SK-N-SH (cell line): ENCODE measurements around the gene SRD5A1. TPM values are rescaled to one million over a fixed set of nuclear protein-coding genes. Genes with fewer than 3 reads are reported as not detected.

Source experiments
- CTCF ChIA-PET: fragments of 300-600, 350-600 bp; formaldehyde crosslinking; extraction: SDS; loops from one replicate; lab custom pipeline; 2021; lab: Yijun Ruan, JAX
- POLR2A ChIA-PET: fragments of 350-600 bp; sonication (Branson Sonifier 250); formaldehyde crosslinking; extraction: SDS; loops from one replicate; lab custom pipeline; 2020; ENCODE audit warnings: antibody characterized with exemption, inconsistent platforms; lab: Yijun Ruan, JAX
- DNase-seq: peaks from one replicate; pipeline ENCODE4 v3.0.0; 2012
- H2AFZ ChIP-seq: fragments of 200-600 bp; sonication (generic); 2 replicates; pipeline ENCODE4 v1.8.1; 2016; ENCODE audit warnings: antibody characterized with exemption, mild to moderate bottlenecking, low read depth
- H3F3A ChIP-seq: fragments of 200-600 bp; sonication (generic); replicated peaks from 2 replicates; pipeline ENCODE3; 2016; ENCODE audit warnings: antibody characterized with exemption, mild to moderate bottlenecking; ENCODE audit not compliant: insufficient read depth
- H3K27ac ChIP-seq, 2 experiments: fragments of 200-500 bp in 1 of 2; fragments of 200-600 bp in 1 of 2; sonication (Bioruptor generic) in 1 of 2; sonication (generic), shearing (Covaris generic) in 1 of 2; 2 replicates each; pipeline versions ENCODE4 v1.5.1 to v1.6.1; 2014 to 2016; ENCODE audit warnings: low read depth in 2 of 2, inconsistent platforms in 1 of 2, low read length in 1 of 2, mild to moderate bottlenecking in 1 of 2, mixed read lengths in 1 of 2
- H3K27me3 ChIP-seq: fragments of 200-600 bp; sonication (generic), shearing (Covaris generic); 2 replicates; pipeline ENCODE4 v1.6.1; 2016; ENCODE audit warnings: mixed run types; ENCODE audit not compliant: insufficient read depth
- H3K36me3 ChIP-seq, 2 experiments: fragments of 200-500 bp in 1 of 2; fragments of 200-600 bp in 1 of 2; sonication (Bioruptor generic) in 1 of 2; sonication (generic) in 1 of 2; replicated peaks in 1 of 2; 2 replicates each; pipeline versions ENCODE3 to v1.5.1; 2014 to 2016; ENCODE audit warnings: low read length in 1 of 2, mild to moderate bottlenecking in 1 of 2; ENCODE audit not compliant: insufficient read depth in 2 of 2, control insufficient read depth in 1 of 2
- H3K4me1 ChIP-seq, 2 experiments: fragments of 200-500 bp in 1 of 2; fragments of 200-600 bp in 1 of 2; sonication (Bioruptor generic) in 1 of 2; sonication (generic), shearing (Covaris generic) in 1 of 2; 2 replicates each; pipeline versions ENCODE4 v1.5.1 to v1.6.1; 2014 to 2016; ENCODE audit warnings: low read depth in 1 of 2, low read length in 1 of 2, mixed run types in 1 of 2; ENCODE audit not compliant: insufficient read depth in 2 of 2, control insufficient read depth in 1 of 2
- H3K4me2 ChIP-seq: fragments of 200-600 bp; sonication (generic), shearing (Covaris generic); 2 replicates; pipeline ENCODE4 v1.6.1; 2017; ENCODE audit warnings: mixed run types
- H3K4me3 ChIP-seq, 2 experiments: fragments of 200-500 bp in 1 of 2; fragments of 200-600 bp in 1 of 2; sonication (Bioruptor generic) in 1 of 2; sonication (generic), shearing (Covaris generic) in 1 of 2; 2 replicates each; pipeline versions ENCODE4 v1.5.1 to v1.8.1; 2014 to 2016; ENCODE audit warnings: low read depth in 2 of 2, inconsistent platforms in 1 of 2, low read length in 1 of 2, mild to moderate bottlenecking in 1 of 2, mixed read lengths in 1 of 2, moderate library complexity in 1 of 2
- H3K79me2 ChIP-seq: fragments of 200-600 bp; sonication (generic); 2 replicates; pipeline ENCODE4 v1.8.1; 2017; ENCODE audit warnings: mild to moderate bottlenecking; ENCODE audit not compliant: insufficient read depth
- H3K9ac ChIP-seq: fragments of 200-600 bp; sonication (generic); 2 replicates; pipeline ENCODE4 v1.6.1; 2017; ENCODE audit warnings: mixed run types
- H3K9me2 ChIP-seq: fragments of 200-600 bp; sonication (generic); 2 replicates; pipeline ENCODE4 v1.6.1; 2017; ENCODE audit warnings: mixed run types
- H3K9me3 ChIP-seq: fragments of 200-600 bp; sonication (generic); 2 replicates; pipeline ENCODE4 v1.6.1; 2017; ENCODE audit warnings: mixed run types, mild to moderate bottlenecking, moderate library complexity
- H4K20me1 ChIP-seq: fragments of 200-600 bp; sonication (generic); 2 replicates; pipeline ENCODE4 v1.6.1; 2017; ENCODE audit warnings: mild to moderate bottlenecking, mixed run types; ENCODE audit not compliant: insufficient read depth
- CHD2 ChIP-seq: fragments of 150-350 bp; IDR thresholded peaks from 2 replicates; pipeline ENCODE4 v1.6.1; 2018; ENCODE audit warnings: low read length; ENCODE audit not compliant: partially characterized antibody
- FOXJ3 ChIP-seq: sonication (generic); formaldehyde crosslinking; IDR thresholded peaks from 2 replicates; pipeline ENCODE4 v1.5.1; 2020; ENCODE audit warnings: mild to moderate bottlenecking, missing genetic modification reagents
- JUND ChIP-seq: IDR thresholded peaks from 2 replicates; pipeline ENCODE4 v1.4.0; 2012
- NRF1 ChIP-seq: IDR thresholded peaks from 2 replicates; pipeline ENCODE4 v1.6.1; 2012; ENCODE audit warnings: low read depth, mild to moderate bottlenecking, low read length
- POLR2AphosphoS5 ChIP-seq: IDR thresholded peaks from 2 replicates; pipeline ENCODE4 v1.6.1; 2012; ENCODE audit warnings: low read depth, low read length
- RAD21 ChIP-seq: IDR thresholded peaks from 2 replicates; pipeline ENCODE4 v1.6.1; 2012; ENCODE audit warnings: mild to moderate bottlenecking, low read length
- RCOR1 ChIP-seq: fragments of 150-350 bp; IDR thresholded peaks from 2 replicates; pipeline ENCODE4 v1.6.1; 2017; ENCODE audit warnings: antibody characterized with exemption, low read length
- TAF1 ChIP-seq: IDR thresholded peaks from 2 replicates; pipeline ENCODE4 v1.6.1; 2012; ENCODE audit warnings: low read depth, mild to moderate bottlenecking, low read length, moderate library complexity, borderline replicate concordance
- WGBS: methylation state at CpG from one replicate; pipeline ENCODE4 v1.1.6; 2017; ENCODE audit warnings: low lambda C conversion rate; 5-methylcytosine and 5-hydroxymethylcytosine counted together
- polyA plus RNA-seq, 3 experiments: library from polyadenylated mRNA; depleted of rRNA; stranded (reverse); fragments of >200 nt; gene quantifications; 2 replicates each; pipeline ENCODE4 v1.2.3, GENCODE V29; 2012
- TF ChIP-seq, protein P1 (sequence below): IDR thresholded peaks from 2 replicates; pipeline ENCODE4 v1.4.0; 2012; ENCODE audit warnings: low read depth, borderline replicate concordance
- TF ChIP-seq, protein P2 (sequence below): fragments of 150-350 bp; IDR thresholded peaks from 2 replicates; pipeline ENCODE4 v1.6.1; 2016; ENCODE audit warnings: mild to moderate bottlenecking, low read depth, low read length

The SRD5A1 gene
- polyA plus RNA-seq, 1 of the 3 experiments (the other 2 are of a cell fraction), result 24.0 TPM

DNA sequence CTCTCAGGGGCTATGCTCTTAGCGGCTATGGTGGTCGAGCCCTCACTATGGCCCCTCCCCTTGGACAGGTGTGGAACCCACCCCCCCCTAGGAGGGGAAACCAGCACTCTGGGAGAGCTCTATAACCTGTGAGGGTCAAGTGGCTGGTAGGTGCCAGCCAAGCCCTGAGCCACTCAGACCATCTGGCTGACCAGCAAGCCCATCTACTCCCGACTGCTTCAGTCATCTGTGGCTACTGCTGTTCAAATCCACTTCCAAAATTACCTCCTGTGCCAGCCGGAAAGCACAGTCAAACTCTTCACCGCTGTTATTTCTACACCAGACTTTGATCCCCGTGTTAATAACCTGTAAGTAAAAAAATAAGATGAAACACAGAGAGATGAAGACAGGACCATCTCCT is 28.9 kb upstream of the SRD5A1 start:
- Histone ChIP-seq H3K4me1 (no peaks in the 10 kb centered on the region), H2AFZ (no peak overlapping the region), H3K79me2 (peaks cover 9% of the 10 kb centered on the region; the same call in 1 of the 2 replicates), H3F3A (peaks cover 6% of the 10 kb centered on the region), H3K36me3 (peaks cover 78 to 88% of the 10 kb centered on the region in 2 experiments), H3K9me2 (no peaks in the 10 kb centered on the region), H4K20me1 (0 out of 2 replicates have a peak, but pooled peaks cover 2% of the 10 kb centered on the region), H3K9ac (no peak overlapping the region), H3K4me3 (no peak overlapping the region), H3K27me3 (no peaks in the 10 kb centered on the region), H3K27ac (no peak overlapping the region), H3K9me3 (no peaks in the 10 kb centered on the region)
- no peak for DNase-seq
- ChIA-PET POLR2A (no interaction called here), CTCF (no interaction called here)
- WGBS, result 97% methylated on average over 6 of the region's 6 CpGs
- TF ChIP-seq RAD21 (no peak), CHD2 (no peak), POLR2AphosphoS5 (no peak), JUND (no peak)
- TF ChIP-seq, all 33 proteins: peak for 0
- no peak overlapping the region for H3K4me2 ChIP-seq

DNA sequence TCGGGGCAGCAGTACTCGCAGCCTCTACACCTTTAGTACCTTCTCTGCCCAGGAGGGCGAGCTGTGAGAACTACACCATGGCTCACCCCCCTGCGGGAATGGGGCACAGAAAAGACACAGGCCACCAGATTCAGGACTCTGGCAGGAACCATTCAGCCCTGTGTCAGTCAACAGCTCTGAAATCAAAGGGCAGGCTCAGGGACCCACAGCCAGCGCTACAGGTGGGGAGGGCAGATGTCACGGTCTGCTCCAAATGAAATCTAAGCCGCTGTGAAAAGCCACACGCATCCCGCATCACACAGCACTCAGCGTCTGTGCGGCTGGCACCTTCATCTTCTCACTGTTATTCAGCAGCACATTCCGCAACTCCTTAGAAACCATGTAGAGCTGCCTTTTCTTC is 28.3 kb upstream of the SRD5A1 start:
- Histone ChIP-seq H3K9me2 (no peaks in the 10 kb centered on the region), H3K36me3 (peaks cover 82 to 88% of the 10 kb centered on the region in 2 experiments), H3K4me2 (no peak overlapping the region), H4K20me1 (0 out of 2 replicates have a peak, but pooled peaks cover 6% of the 10 kb centered on the region), H3K4me1 (no peaks in the 10 kb centered on the region), H3K4me3 (no peak overlapping the region), H3K9ac (no peak overlapping the region), H3K27me3 (no peaks in the 10 kb centered on the region), H3F3A (peaks cover 6% of the 10 kb centered on the region), H3K9me3 (no peaks in the 10 kb centered on the region), H2AFZ (no peak overlapping the region), H3K79me2 (peaks cover 13% of the 10 kb centered on the region; the same call in 1 of the 2 replicates), H3K27ac (no peak overlapping the region)
- 100% methylated on average over 11 of the region's 12 CpGs for WGBS
- DNase-seq, result no peak
- ChIA-PET CTCF (no interaction called here), POLR2A (no interaction called here)
- TF ChIP-seq RCOR1, result no peak
- TF ChIP-seq NRF1, result no peak
- TF ChIP-seq TAF1, result no peak
- TF ChIP-seq, protein P1, sequence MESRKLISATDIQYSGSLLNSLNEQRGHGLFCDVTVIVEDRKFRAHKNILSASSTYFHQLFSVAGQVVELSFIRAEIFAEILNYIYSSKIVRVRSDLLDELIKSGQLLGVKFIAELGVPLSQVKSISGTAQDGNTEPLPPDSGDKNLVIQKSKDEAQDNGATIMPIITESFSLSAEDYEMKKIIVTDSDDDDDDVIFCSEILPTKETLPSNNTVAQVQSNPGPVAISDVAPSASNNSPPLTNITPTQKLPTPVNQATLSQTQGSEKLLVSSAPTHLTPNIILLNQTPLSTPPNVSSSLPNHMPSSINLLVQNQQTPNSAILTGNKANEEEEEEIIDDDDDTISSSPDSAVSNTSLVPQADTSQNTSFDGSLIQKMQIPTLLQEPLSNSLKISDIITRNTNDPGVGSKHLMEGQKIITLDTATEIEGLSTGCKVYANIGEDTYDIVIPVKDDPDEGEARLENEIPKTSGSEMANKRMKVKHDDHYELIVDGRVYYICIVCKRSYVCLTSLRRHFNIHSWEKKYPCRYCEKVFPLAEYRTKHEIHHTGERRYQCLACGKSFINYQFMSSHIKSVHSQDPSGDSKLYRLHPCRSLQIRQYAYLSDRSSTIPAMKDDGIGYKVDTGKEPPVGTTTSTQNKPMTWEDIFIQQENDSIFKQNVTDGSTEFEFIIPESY, result no peak

DNA sequence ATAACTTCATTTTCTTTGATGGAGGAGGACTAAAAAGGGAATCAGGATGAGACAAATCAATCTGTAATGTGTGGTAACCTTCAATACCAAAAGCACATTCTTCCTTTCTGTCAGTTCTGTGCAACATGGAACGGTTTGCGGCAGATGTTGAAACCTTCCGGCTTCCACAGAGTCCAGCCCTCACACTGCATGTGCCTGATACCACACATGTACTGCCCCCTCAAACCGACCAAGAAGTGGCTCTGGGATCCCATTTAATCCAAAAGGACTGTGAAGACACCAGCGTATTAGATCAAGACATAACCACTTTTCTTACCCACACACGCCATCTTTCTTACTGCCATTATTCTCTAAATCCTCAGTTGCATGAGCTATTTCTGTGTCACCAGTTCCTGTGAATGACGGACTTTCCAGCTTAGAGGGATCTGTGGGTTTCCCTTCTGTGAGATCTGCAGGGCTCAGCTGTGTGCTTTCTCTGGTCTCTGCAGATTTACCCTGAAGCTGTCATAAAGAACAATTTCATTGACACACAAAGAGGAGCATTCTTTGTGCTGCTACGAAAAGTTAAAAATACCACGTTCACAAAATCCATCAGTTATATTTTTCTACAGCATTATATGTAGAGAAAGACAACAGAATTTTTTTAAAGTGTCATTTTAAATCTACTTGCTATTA is 26.2 kb upstream of the SRD5A1 start:
- Histone ChIP-seq H3K9me3 (no peaks in the 10 kb centered on the region), H4K20me1 (peaks cover 20% of the 10 kb centered on the region), H3K4me2 (no peak overlapping the region), H3K4me1 (no peaks in the 10 kb centered on the region), H3K9ac (no peak overlapping the region), H3F3A (peaks cover 6% of the 10 kb centered on the region), H3K9me2 (no peaks in the 10 kb centered on the region), H3K27me3 (no peaks in the 10 kb centered on the region), H3K4me3 (no peak overlapping the region), H3K36me3 (peaks cover 82 to 89% of the 10 kb centered on the region in 2 experiments), H3K79me2 (peaks cover 29% of the 10 kb centered on the region; the same call in 1 of the 2 replicates), H3K27ac (no peak overlapping the region), H2AFZ (no peak overlapping the region)
- no peak for TF ChIP-seq FOXJ3 (CRISPR knock-in tag)
- TF ChIP-seq, protein P2, sequence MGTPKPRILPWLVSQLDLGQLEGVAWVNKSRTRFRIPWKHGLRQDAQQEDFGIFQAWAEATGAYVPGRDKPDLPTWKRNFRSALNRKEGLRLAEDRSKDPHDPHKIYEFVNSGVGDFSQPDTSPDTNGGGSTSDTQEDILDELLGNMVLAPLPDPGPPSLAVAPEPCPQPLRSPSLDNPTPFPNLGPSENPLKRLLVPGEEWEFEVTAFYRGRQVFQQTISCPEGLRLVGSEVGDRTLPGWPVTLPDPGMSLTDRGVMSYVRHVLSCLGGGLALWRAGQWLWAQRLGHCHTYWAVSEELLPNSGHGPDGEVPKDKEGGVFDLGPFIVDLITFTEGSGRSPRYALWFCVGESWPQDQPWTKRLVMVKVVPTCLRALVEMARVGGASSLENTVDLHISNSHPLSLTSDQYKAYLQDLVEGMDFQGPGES, result no peak
- ChIA-PET CTCF (no interaction called here), POLR2A (no interaction called here)
- no peak for DNase-seq
- 86% methylated on average over 9 of the region's 9 CpGs for WGBS
